Urinary bladder (tissue), 4 donors: ENCODE data around the gene SOX15. TPM values are rescaled to one million over a fixed set of nuclear protein-coding genes. Genes with fewer than 3 reads are reported as not detected.

Experiments
- DNase-seq: peaks from one replicate; pipeline ENCODE4 v3.0.0-alpha.2; 2015; ENCODE audit errors: extremely low spot score
- H3K27ac ChIP-seq: one replicate; pipeline ENCODE4 v1.5.1; 2013; ENCODE audit warnings: low read depth, mild to moderate bottlenecking, moderate library complexity
- H3K36me3 ChIP-seq: one replicate; pipeline ENCODE4 v1.6.1; 2013; ENCODE audit warnings: mild to moderate bottlenecking, moderate library complexity; ENCODE audit not compliant: insufficient read depth
- H3K4me1 ChIP-seq: one replicate; pipeline ENCODE4 v1.6.1; 2013; ENCODE audit warnings: mild to moderate bottlenecking, moderate library complexity; ENCODE audit not compliant: insufficient read depth
- H3K4me3 ChIP-seq: one replicate; pipeline ENCODE4 v1.5.1; 2013; ENCODE audit warnings: low read depth, low read length
- WGBS: extraction: QIAGEN DNeasy Blood & Tissue Kit; methylation state at CpG from one replicate; pipeline ENCODE4 v1.1.7; 2013; 5-methylcytosine and 5-hydroxymethylcytosine counted together
- polyA plus RNA-seq: library from polyadenylated mRNA; stranded (reverse); fragments of 200-250 nt; gene quantifications from one replicate; pipeline ENCODE4 v1.2.3, GENCODE V29; 2013
- small RNA-seq: library from RNA; depleted of rRNA; stranded (forward); fragments of <200 nt; gene quantifications from one replicate; pipeline ENCODE3, GENCODE V24; 2014
- total RNA-seq: library from RNA; depleted of rRNA; stranded (reverse); fragments of >200 nt; gene quantifications from one replicate; pipeline ENCODE4 v1.2.3, GENCODE V29; 2014
- donor health status: healthy with polysubstance abuse.
- donor health status: healthy.

The SOX15 gene
- total and polyA plus RNA-seq, 2 donors: 1.2 to 15.3 TPM

- Histone ChIP-seq H3K4me3 (no peak overlapping the region), H3K4me1 (no peaks in the 10 kb centered on the region), H3K27ac (no peak overlapping the region), H3K36me3 (no peaks in the 10 kb centered on the region)
- 87% methylated on average over 4 of the region's 4 CpGs for WGBS
- no peak for DNase-seq
Observed at GRCh38 chr17:7551396-7551795, 38.5 kb downstream of the SOX15 start.

GRCh38 chr17:7550344-7550743 lies 39.5 kb downstream of the SOX15 start:
- Histone ChIP-seq H3K4me3 (no peak overlapping the region), H3K36me3 (no peaks in the 10 kb centered on the region), H3K4me1 (no peaks in the 10 kb centered on the region), H3K27ac (no peak overlapping the region)
- WGBS: 61% methylated on average over 6 of the region's 6 CpGs
- DNase-seq: no peak

GRCh38 chr17:7549401-7550055 lies 40.4 kb downstream of the SOX15 start:
- Histone ChIP-seq H3K4me3 (peak overlapping the region; percentile 74), H3K4me1 (no peaks in the 10 kb centered on the region), H3K27ac (peak overlapping the region; percentile 64), H3K36me3 (no peaks in the 10 kb centered on the region)
- 29% methylated on average over 20 of the region's 20 CpGs for WGBS
- no peak for DNase-seq

- Histone ChIP-seq H3K4me1 (no peaks in the 10 kb centered on the region), H3K27ac (peak within 1 kb of the TSS; percentile 64), H3K36me3 (no peaks in the 10 kb centered on the region), H3K4me3 (peak within 1 kb of the TSS; percentile 74)
- 2% methylated on average over 65 of the region's 65 CpGs for WGBS
- no peak for DNase-seq
Observed at GRCh38 chr17:7548585-7549400, 41.1 kb downstream of the SOX15 start, which contains the start of gene TNFSF12. TNFSF12 (plus strand) TSS chr17:7549058; CDS start chr17:7549154, 96 bp downstream.

DNA sequence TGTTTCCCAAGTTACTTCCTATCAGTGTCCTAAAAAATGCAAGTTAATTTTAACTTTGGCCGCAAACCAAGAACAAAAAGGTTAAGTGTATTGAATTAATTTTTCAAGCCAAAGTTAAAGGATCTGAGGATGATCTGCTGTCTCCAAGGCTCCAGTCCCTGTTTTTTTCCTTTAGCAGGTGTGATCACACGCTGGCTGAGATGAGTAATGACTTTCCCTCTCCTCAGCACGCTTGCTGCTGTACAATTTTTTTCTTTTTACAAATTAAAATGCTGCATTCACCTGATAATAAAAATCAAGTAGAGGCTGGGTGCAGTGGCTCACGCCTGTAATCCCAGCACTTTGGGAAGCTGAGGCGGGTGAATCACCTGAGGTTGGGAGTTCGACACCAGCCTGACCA lies 45.0 kb downstream of the SOX15 start:
- no peak overlapping the region for H3K4me3 ChIP-seq
- no peak overlapping the region for H3K27ac ChIP-seq
- no peaks in the 10 kb centered on the region for H3K4me1 ChIP-seq
- 72% methylated on average over 6 of the region's 6 CpGs for WGBS
- H3K36me3 ChIP-seq: no peaks in the 10 kb centered on the region
- DNase-seq: no peak

GRCh38 chr17:7541074-7541621 lies 48.7 kb downstream of the SOX15 start:
- Histone ChIP-seq H3K27ac (no peak overlapping the region), H3K4me3 (no peak overlapping the region), H3K36me3 (no peaks in the 10 kb centered on the region), H3K4me1 (no peaks in the 10 kb centered on the region)
- 93% methylated on average over 9 of the region's 9 CpGs for WGBS
- DNase-seq: no peak

DNA sequence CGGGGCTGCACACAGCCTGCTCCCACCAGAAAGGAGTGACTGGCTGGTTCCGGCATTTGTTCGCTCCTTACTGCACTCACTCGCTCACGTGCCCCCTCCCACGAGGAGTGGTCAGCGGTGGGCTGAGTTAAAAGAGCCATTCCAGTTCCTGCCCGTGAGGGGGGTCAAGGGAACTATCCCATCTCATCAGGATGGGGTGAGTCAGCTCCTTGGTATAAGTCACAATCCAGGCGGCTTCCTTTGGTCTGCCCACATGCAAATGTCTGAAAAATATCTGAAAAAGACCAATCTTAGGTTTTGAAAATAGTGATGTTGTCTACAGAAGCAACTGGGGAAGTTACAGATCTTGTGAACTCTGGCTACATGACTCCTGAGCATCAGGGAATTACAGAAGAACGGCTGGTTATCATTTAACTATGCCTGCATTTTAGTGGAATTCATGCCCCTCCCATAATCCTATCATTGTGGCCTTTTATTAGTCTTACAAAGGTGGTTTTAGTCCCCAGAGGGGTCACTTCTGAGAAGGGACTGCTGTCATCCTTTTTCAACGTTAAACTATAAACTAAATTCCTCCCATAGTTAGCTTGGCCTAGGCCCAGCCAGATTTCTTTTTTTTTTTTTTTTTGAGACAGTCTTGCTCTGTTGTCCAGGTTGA lies 50.9 kb downstream of the SOX15 start:
- no peak overlapping the region for H3K27ac ChIP-seq
- DNase-seq: no peak
- H3K4me1 ChIP-seq: no peaks in the 10 kb centered on the region
- H3K4me3 ChIP-seq: no peak overlapping the region
- 61% methylated on average over 11 of the region's 11 CpGs for WGBS
- H3K36me3 ChIP-seq: no peaks in the 10 kb centered on the region

Small RNA genes lying within 50 kb of the gene (small RNA-seq; reads per million reads assigned to genes)
- gene CD68: not detected
- not detected for gene SNORA48
- gene SNORD10: not detected

Other genes with a start within 250 kb of the SOX15 start
- 3.9 TPM for gene KCTD11, start 237.9 kb downstream of the SOX15 start, total RNA-seq
- 19.3 TPM for gene KCTD11, start 237.9 kb downstream of the SOX15 start, polyA plus RNA-seq
- not detected for gene TMEM95, start 234.9 kb downstream of the SOX15 start, total RNA-seq
- not detected for gene TMEM95, start 234.9 kb downstream of the SOX15 start, polyA plus RNA-seq
- gene TNK1, start 209.0 kb downstream of the SOX15 start, total RNA-seq: 1.2 TPM
- 4.8 TPM for gene TNK1, start 209.0 kb downstream of the SOX15 start, polyA plus RNA-seq
- gene PLSCR3, start 195.6 kb downstream of the SOX15 start, total RNA-seq: 14.4 TPM
- gene PLSCR3, start 195.6 kb downstream of the SOX15 start, polyA plus RNA-seq: 56.3 TPM
- gene TMEM256, start 186.0 kb downstream of the SOX15 start, total RNA-seq: 76.2 TPM
- gene TMEM256, start 186.0 kb downstream of the SOX15 start, polyA plus RNA-seq: 113 TPM
- 8.5 TPM for gene NLGN2, start 182.2 kb downstream of the SOX15 start, total RNA-seq
- 40.9 TPM for gene NLGN2, start 182.2 kb downstream of the SOX15 start, polyA plus RNA-seq
- not detected for gene SPEM1, start 169.8 kb downstream of the SOX15 start, total RNA-seq
- not detected for gene SPEM1, start 169.8 kb downstream of the SOX15 start, polyA plus RNA-seq
- gene SPEM2, start 164.5 kb downstream of the SOX15 start, total RNA-seq: not detected
- gene SPEM2, start 164.5 kb downstream of the SOX15 start, polyA plus RNA-seq: not detected
- gene SPEM3, start 161.2 kb downstream of the SOX15 start, total RNA-seq: not detected
- not detected for gene SPEM3, start 161.2 kb downstream of the SOX15 start, polyA plus RNA-seq
- 3.1 TPM for gene TMEM102, start 154.7 kb downstream of the SOX15 start, total RNA-seq
- 4.0 TPM for gene TMEM102, start 154.7 kb downstream of the SOX15 start, polyA plus RNA-seq
- gene FGF11, start 150.6 kb downstream of the SOX15 start, total RNA-seq: 2.1 TPM
- 0.95 TPM for gene FGF11, start 150.6 kb downstream of the SOX15 start, polyA plus RNA-seq
- 10.7 TPM for gene CHRNB1, start 145.0 kb downstream of the SOX15 start, total RNA-seq
- 15.4 TPM for gene CHRNB1, start 145.0 kb downstream of the SOX15 start, polyA plus RNA-seq
- gene ZBTB4, start 110.5 kb downstream of the SOX15 start, total RNA-seq: 21.1 TPM
- 76.2 TPM for gene ZBTB4, start 110.5 kb downstream of the SOX15 start, polyA plus RNA-seq
- gene SLC35G6, start 108.6 kb downstream of the SOX15 start, total RNA-seq: not detected
- gene SLC35G6, start 108.6 kb downstream of the SOX15 start, polyA plus RNA-seq: not detected
- 52.3 TPM for gene POLR2A, start 105.7 kb downstream of the SOX15 start, total RNA-seq
- gene POLR2A, start 105.7 kb downstream of the SOX15 start, polyA plus RNA-seq: 32.2 TPM
- gene TNFSF12, start 41.0 kb downstream of the SOX15 start, total RNA-seq: 8.5 TPM
- 87.2 TPM for gene TNFSF12, start 41.0 kb downstream of the SOX15 start, polyA plus RNA-seq
- 3.8 TPM for gene TNFSF13, start 31.3 kb downstream of the SOX15 start, total RNA-seq
- 22.3 TPM for gene TNFSF13, start 31.3 kb downstream of the SOX15 start, polyA plus RNA-seq
- 34.7 TPM for gene SENP3, start 28.2 kb downstream of the SOX15 start, total RNA-seq
- 54.6 TPM for gene SENP3, start 28.2 kb downstream of the SOX15 start, polyA plus RNA-seq
- gene CD68, start 10.5 kb downstream of the SOX15 start, total RNA-seq: 9.1 TPM
- 73.7 TPM for gene CD68, start 10.5 kb downstream of the SOX15 start, polyA plus RNA-seq
- gene MPDU1, start 6.2 kb downstream of the SOX15 start, total RNA-seq: 40.2 TPM
- gene MPDU1, start 6.2 kb downstream of the SOX15 start, polyA plus RNA-seq: 40.4 TPM
- gene FXR2, start 24.8 kb upstream of the SOX15 start, total RNA-seq: 26.2 TPM
- 38.5 TPM for gene FXR2, start 24.8 kb upstream of the SOX15 start, polyA plus RNA-seq
- 24.8 TPM for gene SAT2, start 37.7 kb upstream of the SOX15 start, total RNA-seq
- gene SAT2, start 37.7 kb upstream of the SOX15 start, polyA plus RNA-seq: 116 TPM
- 0.32 TPM for gene SHBG, start 40.0 kb upstream of the SOX15 start, total RNA-seq
- 0.22 TPM for gene SHBG, start 40.0 kb upstream of the SOX15 start, polyA plus RNA-seq
- 4.9 TPM for gene ATP1B2, start 60.8 kb upstream of the SOX15 start, total RNA-seq
- gene ATP1B2, start 60.8 kb upstream of the SOX15 start, polyA plus RNA-seq: 6.4 TPM
- gene TP53, start 97.4 kb upstream of the SOX15 start, total RNA-seq: 17.9 TPM
- 31.8 TPM for gene TP53, start 97.4 kb upstream of the SOX15 start, polyA plus RNA-seq
- gene WRAP53, start 98.4 kb upstream of the SOX15 start, total RNA-seq: 4.1 TPM
- 7.7 TPM for gene WRAP53, start 98.4 kb upstream of the SOX15 start, polyA plus RNA-seq
- 3.3 TPM for gene EFNB3, start 115.1 kb upstream of the SOX15 start, total RNA-seq
- 0.86 TPM for gene EFNB3, start 115.1 kb upstream of the SOX15 start, polyA plus RNA-seq
- 0.11 TPM for gene DNAH2, start 127.7 kb upstream of the SOX15 start, total RNA-seq
- 0.16 TPM for gene DNAH2, start 127.7 kb upstream of the SOX15 start, polyA plus RNA-seq
- 7.9 TPM for gene KDM6B, start 244.1 kb upstream of the SOX15 start, total RNA-seq
- 17.3 TPM for gene KDM6B, start 244.1 kb upstream of the SOX15 start, polyA plus RNA-seq